Measurements from ENCODE around the gene ALDH3B2.
"Not testable (repeated sequence)": the region's sequence is repeated elsewhere in the genome, so short reads cannot be mapped to it uniquely, and the experiment has no call there.

Gene ALDH3B2

GRCh38 chr11:67627812-67628624 lies 46.4 kb downstream of the ALDH3B2 start:
- no peak for DNase-seq

- no peak for DNase-seq
These were observed 47.0 kb downstream of the ALDH3B2 start for GRCh38 chr11:67627441-67627811.

- no peak for DNase-seq
These were observed 47.5 kb downstream of the ALDH3B2 start for GRCh38 chr11:67626970-67627369.

GRCh38 chr11:67626131-67626833 lies 48.1 kb downstream of the ALDH3B2 start:
- not testable (repeated sequence) for DNase-seq

- not testable (repeated sequence) for DNase-seq
These were observed 50.6 kb downstream of the ALDH3B2 start for GRCh38 chr11:67623795-67624194.

- DNase-seq: not testable (repeated sequence)
These were observed 51.5 kb downstream of the ALDH3B2 start for GRCh38 chr11:67622905-67623304.

- DNase-seq: not testable (repeated sequence)
These were observed 52.5 kb downstream of the ALDH3B2 start for GRCh38 chr11:67621928-67622327.

GRCh38 chr11:67620621-67621020 lies 53.8 kb downstream of the ALDH3B2 start:
- not testable (repeated sequence) for DNase-seq

GRCh38 chr11:67619683-67620618 lies 54.5 kb downstream of the ALDH3B2 start:
- not testable (repeated sequence) for DNase-seq

- not testable (repeated sequence) for DNase-seq
These were observed 55.3 kb downstream of the ALDH3B2 start for GRCh38 chr11:67618901-67619659.

- no peak for DNase-seq
These were observed 57.0 kb downstream of the ALDH3B2 start for GRCh38 chr11:67617243-67617953.

GRCh38 chr11:67616431-67617242 lies 57.8 kb downstream of the ALDH3B2 start:
- no peak for DNase-seq

- no peak for DNase-seq
These were observed 58.5 kb downstream of the ALDH3B2 start for GRCh38 chr11:67615728-67616430.

GRCh38 chr11:67614730-67615714 lies 59.4 kb downstream of the ALDH3B2 start:
- no peak for DNase-seq

- DNase-seq: peak; percentile 17 to 30
These were observed 60.3 kb downstream of the ALDH3B2 start for GRCh38 chr11:67613960-67614715.

- no peak for DNase-seq
These were observed 61.0 kb downstream of the ALDH3B2 start for GRCh38 chr11:67613313-67613959.

GRCh38 chr11:67612751-67613150 lies 61.7 kb downstream of the ALDH3B2 start:
- no peak for DNase-seq
